Adrenal gland (tissue), 5 donors: ENCODE measurements around the gene THSD4.

ENCODE experiments used
- POLR2A ChIP-seq, 2 donors: fragments of 450-650 bp; IDR thresholded peaks; one replicate each; pipeline ENCODE4 v1.6.1; 2017; ENCODE audit warnings: antibody characterized with exemption in 2 of 2, mild to moderate bottlenecking in 2 of 2, moderate library complexity in 1 of 2
- TF ChIP-seq, protein P1 (sequence below), 6 experiments: fragments of 450-650 bp in 4 of 6; fragments of 200-600 bp in 2 of 6; sonication (generic) in 1 of 6; IDR thresholded peaks; 1 replicate in 5 of 6; 2 replicates in 1 of 6; pipeline versions ENCODE4 v1.5.1 to v1.8.0; 2016 to 2021; ENCODE audit warnings: antibody characterized with exemption in 6 of 6, mild to moderate bottlenecking in 2 of 6, moderate library complexity in 1 of 6
- donor health status: DM: no; HTN: no; CAD: no.

DNA sequence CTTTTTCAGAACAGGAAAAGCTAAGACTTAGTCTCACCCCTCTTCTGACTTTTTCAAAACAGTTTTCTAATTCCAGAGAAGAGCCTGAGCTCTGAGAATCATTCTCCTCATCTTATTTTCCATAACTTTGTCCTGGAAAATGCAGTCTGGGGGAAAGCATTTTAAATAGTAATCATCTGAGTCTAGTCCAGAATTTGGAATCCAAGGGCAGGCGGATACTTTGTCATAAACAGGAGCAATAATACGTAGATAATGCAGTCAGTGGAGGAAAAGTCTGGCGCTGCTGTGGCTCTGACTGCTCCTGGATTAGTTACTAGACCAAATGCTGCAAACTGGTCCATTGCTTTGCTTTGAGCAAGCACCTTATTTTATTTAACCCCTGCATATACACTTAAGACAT lies 285.0 kb downstream of the THSD4 start:
- TF ChIP-seq, protein P1, sequence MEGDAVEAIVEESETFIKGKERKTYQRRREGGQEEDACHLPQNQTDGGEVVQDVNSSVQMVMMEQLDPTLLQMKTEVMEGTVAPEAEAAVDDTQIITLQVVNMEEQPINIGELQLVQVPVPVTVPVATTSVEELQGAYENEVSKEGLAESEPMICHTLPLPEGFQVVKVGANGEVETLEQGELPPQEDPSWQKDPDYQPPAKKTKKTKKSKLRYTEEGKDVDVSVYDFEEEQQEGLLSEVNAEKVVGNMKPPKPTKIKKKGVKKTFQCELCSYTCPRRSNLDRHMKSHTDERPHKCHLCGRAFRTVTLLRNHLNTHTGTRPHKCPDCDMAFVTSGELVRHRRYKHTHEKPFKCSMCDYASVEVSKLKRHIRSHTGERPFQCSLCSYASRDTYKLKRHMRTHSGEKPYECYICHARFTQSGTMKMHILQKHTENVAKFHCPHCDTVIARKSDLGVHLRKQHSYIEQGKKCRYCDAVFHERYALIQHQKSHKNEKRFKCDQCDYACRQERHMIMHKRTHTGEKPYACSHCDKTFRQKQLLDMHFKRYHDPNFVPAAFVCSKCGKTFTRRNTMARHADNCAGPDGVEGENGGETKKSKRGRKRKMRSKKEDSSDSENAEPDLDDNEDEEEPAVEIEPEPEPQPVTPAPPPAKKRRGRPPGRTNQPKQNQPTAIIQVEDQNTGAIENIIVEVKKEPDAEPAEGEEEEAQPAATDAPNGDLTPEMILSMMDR (IDR thresholded peaks at IDR 0.05): no peak
- TF ChIP-seq POLR2A (IDR thresholded peaks at IDR 0.05): no peak
